Central memory CD4-positive, alpha-beta T cell (primary cell): ENCODE data around the gene MSL3B.

Experiments used
- DNase-seq: peaks from one replicate; pipeline ENCODE4 v3.0.0; 2022

Gene MSL3B

GRCh38 chr2:233816334-233816733 is 51.9 kb downstream of the MSL3B start:
- no peak for DNase-seq

GRCh38 chr2:233815861-233816260 is 52.3 kb downstream of the MSL3B start:
- no peak for DNase-seq
